HG03139 (cell line): Measurements from ENCODE around the gene GARNL3.

Source experiments
- ATAC-seq: cut with Tn5 transposase; IDR thresholded peaks from one replicate; pipeline ENCODE4 v1.9.1; 2021; ENCODE audit not compliant: unreplicated experiment

GARNL3 gene

GRCh38 chr9:127264462-127265219 lies at the start of gene GARNL3:
Gene GARNL3 (plus strand): TSS chr9:127264774. CDS start chr9:127264878, 104 bp downstream.
- no peak for ATAC-seq

DNA sequence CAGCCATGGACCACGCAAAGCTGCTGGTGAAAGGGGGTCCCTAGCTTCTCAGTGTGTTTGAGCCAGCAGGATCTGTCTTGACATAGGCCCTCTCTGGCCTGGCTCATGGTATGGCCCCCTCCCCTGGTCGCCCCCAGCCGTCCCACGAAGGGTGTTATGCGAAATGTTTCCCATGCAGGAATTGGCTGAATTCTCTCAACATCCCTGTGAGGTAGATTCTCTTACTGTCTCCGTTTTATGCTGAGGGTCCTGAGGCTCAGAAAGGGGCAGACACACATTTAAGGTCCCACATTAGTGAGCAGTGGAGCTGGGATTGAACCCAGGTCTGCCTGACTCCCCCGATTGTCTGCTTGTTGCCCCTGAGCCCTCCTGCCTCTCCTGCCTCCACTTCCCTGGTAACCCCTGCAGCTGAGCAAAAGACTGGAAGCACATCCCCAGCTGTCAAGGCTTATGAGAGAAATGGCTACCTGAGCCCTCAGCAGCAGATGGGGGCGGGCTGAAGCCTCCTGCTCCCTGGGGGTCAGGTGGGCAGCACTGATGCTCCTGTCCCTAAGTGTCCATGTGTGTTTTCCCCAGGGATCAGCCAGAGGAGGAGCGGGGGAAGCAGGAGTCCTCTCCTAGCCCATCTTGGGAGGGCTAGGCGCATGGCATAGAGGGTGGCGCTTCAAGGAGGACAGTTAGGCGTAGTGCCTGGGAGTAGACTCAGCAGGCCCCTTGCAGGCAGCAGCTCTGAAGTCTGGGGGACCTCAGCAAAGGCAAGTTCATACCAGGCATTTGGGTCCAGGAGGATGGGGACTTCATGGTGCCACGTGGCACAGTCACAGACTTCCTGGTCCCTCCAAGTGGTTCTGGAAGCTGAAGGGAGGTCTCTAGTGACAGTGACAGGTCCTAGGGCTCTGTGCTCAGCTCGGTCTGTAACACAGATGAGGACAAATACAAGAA lies 49.0 kb upstream of the GARNL3 start:
- ATAC-seq = no peak

DNA sequence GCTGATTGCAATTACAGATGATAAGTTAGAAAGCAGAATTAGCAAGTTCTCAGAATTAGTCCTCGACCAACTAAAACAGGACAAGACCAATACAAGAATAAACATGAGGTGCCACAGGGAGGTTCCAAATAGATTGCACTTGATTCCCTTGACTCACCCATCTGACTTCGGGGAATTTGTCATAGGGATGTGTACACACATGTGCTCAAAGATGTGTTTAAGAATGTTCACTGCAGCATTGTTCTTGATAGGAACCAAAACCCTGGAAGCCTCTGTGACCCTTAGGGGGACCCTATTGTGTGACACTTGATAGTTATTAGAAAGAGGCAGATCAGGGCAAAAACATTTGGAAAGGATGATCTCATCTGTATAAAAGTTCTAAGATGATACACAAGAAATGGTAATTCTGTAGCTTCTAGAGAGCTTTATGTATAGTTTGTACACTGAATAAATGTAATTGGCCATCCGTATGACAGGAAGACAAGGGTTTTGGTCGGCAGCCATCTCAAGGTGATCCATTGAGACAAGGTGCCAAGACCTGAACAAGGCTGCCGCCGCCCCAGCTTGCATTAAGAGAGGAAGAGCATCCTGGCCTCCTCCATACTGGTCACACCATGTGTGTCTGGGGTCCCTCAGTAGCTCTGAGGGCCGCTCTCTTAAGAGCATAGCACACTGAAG lies 48.2 kb upstream of the GARNL3 start:
- no peak for ATAC-seq

DNA sequence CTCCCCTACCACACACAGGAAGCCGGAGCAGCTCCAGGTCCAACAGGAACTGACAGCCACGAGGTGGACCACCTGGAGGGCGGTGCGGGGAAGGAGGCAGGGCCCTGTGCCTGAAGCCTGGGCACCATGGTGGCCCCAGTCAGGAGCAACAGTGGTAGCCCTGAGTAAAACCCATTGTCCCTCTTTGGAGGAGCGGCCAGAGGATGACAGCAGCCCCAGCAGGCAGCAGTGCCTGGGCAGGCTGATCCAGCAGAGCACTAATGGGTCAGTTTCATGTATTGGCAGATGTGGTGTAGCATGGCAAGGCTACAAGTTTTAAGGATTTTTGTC lies 47.7 kb upstream of the GARNL3 start:
- ATAC-seq = no peak

DNA sequence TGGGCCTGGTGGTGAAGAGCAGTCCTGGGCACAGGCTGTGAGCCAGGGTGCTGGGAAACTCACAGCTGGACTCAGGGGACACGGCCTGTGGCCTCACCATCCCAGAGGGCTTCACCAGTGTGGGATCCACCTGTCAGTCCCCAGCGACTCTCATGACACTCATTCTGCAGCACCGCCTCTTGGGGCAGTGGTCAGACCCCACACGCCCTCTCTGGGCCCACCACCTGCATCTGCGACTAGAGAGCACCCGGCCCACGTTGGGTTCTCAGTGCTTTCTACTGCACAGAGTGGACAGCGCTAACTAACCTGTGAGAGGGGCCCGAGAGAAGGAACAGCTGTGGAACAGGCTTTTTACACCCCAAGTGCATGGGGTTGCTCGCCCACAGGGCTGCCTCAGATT lies 45.8 kb upstream of the GARNL3 start:
- ATAC-seq = no peak

GRCh38 chr9:127219520-127219919 lies 45.1 kb upstream of the GARNL3 start:
- ATAC-seq = no peak

- no peak for ATAC-seq
These were observed 42.9 kb upstream of the GARNL3 start for GRCh38 chr9:127221695-127222094.

- ATAC-seq = no peak
These were observed 42.0 kb upstream of the GARNL3 start for GRCh38 chr9:127222388-127223095.

DNA sequence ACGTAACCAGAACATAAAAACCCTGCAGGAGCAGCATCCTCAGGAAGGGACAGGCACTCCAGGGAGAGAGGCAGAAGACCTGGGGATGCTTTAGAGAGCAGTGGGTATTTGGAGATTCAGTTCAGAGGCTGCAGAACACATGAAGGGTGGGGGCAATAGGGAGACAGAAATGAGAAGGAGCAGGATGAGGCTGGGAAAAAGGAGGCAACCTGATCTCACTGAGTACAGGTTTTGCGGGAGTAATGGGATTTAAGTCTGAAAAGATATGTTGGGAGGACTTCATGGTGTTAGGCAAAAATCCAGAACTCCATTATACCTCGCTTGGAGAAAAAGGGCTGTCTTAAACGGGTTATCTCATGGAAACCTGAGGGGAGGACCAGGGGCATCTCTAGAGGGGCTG lies 41.3 kb upstream of the GARNL3 start:
- ATAC-seq = no peak

DNA sequence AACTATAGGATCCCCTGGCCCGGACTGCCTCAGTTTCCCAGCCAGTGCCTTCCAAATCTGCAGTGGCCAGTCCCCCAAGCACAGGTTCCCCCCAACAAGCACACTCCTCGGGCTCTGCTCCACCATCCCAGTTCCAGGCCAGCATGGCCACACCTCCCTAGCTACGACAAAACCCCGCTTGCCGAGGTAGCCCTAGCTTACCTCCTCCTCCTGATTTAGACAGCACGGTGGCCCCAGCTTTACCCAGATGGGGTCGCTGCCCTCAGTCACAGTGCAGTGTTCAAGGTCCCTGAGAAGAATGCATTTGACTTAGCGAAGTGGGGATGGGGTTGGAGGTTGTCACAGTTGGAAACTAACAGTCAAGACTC lies 40.8 kb upstream of the GARNL3 start:
- ATAC-seq = no peak

- peak; percentile 48 for ATAC-seq
These were observed 40.2 kb upstream of the GARNL3 start for GRCh38 chr9:127224178-127224882.

DNA sequence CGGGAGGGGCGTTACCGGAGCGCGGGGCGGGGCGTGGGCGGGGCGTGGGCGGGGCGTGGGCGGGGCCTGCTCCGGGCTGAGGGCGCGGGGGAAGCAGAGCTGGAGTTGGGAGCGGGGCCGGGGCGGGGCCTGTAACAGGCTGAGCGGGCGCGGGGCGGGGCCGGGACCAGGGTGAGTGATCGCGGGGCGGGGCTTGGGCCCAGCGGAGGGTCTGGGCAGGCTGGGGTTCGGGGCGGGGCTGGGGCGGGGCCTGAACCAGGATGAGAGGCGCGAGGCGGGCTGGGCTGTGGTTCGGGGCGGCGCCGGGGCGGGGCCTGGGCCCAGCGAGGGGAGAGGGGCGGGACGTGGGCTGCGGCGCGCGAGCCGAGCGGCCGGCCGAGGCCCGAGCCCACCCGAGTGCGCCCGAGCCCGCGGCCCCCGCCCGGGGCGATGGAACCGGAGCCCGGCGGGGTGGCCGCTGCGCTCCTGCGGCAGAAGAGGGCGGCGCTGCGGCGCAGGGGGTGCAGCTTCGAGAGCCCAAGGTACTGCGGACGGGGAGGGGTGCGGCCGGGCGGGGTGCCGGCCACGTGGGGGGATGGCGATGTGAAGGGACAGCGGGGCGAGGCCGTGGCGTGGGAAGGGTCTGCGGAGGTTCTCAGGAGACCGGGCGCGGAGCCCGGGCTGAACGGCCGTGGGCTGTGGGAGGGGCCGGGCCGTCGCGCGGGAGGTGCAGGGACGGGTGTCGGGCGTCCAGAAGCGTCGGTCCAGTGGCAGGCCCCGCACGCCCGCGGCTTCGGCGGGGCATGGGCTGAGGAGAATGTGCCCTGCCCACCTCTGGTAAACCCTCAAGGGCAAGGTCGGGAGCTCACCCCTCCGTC lies 39.5 kb upstream of the GARNL3 start:
- ATAC-seq = peak; percentile 46

GRCh38 chr9:127225801-127226625 lies 38.6 kb upstream of the GARNL3 start:
- no peak for ATAC-seq

- ATAC-seq = no peak
These were observed 34.7 kb upstream of the GARNL3 start for GRCh38 chr9:127229691-127230417.

- no peak for ATAC-seq
These were observed 32.9 kb upstream of the GARNL3 start for GRCh38 chr9:127231666-127232065.

- no peak for ATAC-seq
These were observed 31.6 kb upstream of the GARNL3 start for GRCh38 chr9:127232833-127233549.

GRCh38 chr9:127233550-127233949 lies 31.0 kb upstream of the GARNL3 start:
- ATAC-seq = no peak
